Measurements from ENCODE around the gene PPM1H. TPM values are rescaled to one million over a fixed set of nuclear protein-coding genes. Genes with fewer than 3 reads are reported as not detected.

Gene PPM1H
- total RNA-seq, 1 experiment from 2014 or later = 37.1 TPM

- TF ChIP-seq PRDM15 (CRISPR knock-in tag; IDR thresholded peaks at IDR 0.05) = no peak
- no peak for TF ChIP-seq ATF1 (CRISPR knock-in tag; IDR thresholded peaks at IDR 0.05)
- no peak for TF ChIP-seq ZNF425 (CRISPR knock-in tag; conservative IDR thresholded peaks at IDR 0.05)
- no peak for TF ChIP-seq CTCF (IDR thresholded peaks at IDR 0.05)
- TF ChIP-seq NR1H2 (CRISPR knock-in tag; IDR thresholded peaks at IDR 0.05) = no peak
Measured at GRCh38 chr12:62969695-62970094, 34.7 kb upstream of the PPM1H start (continued).

- TF ChIP-seq ZNF317 (CRISPR knock-in tag; IDR thresholded peaks at IDR 0.05; ENCODE audit: borderline replicate concordance, low read depth) (no peak), ZNF138 (CRISPR knock-in tag; conservative IDR thresholded peaks at IDR 0.05) (no peak), E2F5 (CRISPR knock-in tag; IDR thresholded peaks at IDR 0.05) (no peak), FOXP1 (CRISPR knock-in tag; IDR thresholded peaks at IDR 0.05; ENCODE audit: borderline replicate concordance) (no peak), HMGA2 (CRISPR knock-in tag; IDR thresholded peaks at IDR 0.05) (no peak), GTF2I (CRISPR knock-in tag; conservative IDR thresholded peaks at IDR 0.05) (no peak), ZNF263 (CRISPR knock-in tag; IDR thresholded peaks at IDR 0.05; ENCODE audit: low read depth) (no peak), ZSCAN18 (CRISPR knock-in tag; IDR thresholded peaks at IDR 0.05) (no peak), ZMAT4 (CRISPR knock-in tag; IDR thresholded peaks at IDR 0.05) (no peak)
- H3K36me3 Mint-ChIP-seq = no peaks in the 10 kb centered on the region
- H3K4me3 Mint-ChIP-seq = no peak overlapping the region
- POLR2A ChIA-PET = no interaction called here
- DNase-seq (ENCODE audit: low spot score) (no peak), ATAC-seq (no peak)
- no peak overlapping the region for H3K27ac Mint-ChIP-seq
- H3K9me3 Mint-ChIP-seq = no peaks in the 10 kb centered on the region
- peaks cover 7% of the 10 kb centered on the region for H3K4me1 Mint-ChIP-seq
- CTCF ChIA-PET = no interaction called here
- H3K27me3 Mint-ChIP-seq (ENCODE audit: low read depth) = peaks cover 26% of the 10 kb centered on the region
Measured at GRCh38 chr12:62967701-62968100, 32.8 kb upstream of the PPM1H start.

All from WTC11 (cell line).